HG03045 (cell line): ENCODE measurements around the gene TBC1D3I.
"Not testable (repeated sequence)": the region's sequence is repeated elsewhere in the genome, so short reads cannot be mapped to it uniquely, and the experiment has no call there.

ENCODE experiments used
- ATAC-seq: cut with Tn5 transposase; IDR thresholded peaks from one replicate; pipeline ENCODE4 v1.9.1; 2021; ENCODE audit warnings: mild to moderate bottlenecking, moderate library complexity; ENCODE audit not compliant: unreplicated experiment

The TBC1D3I gene

GRCh38 chr17:36264470-36264869, at the start of gene TBC1D3I:
TBC1D3I (minus strand) TSS chr17:36264570; CDS start chr17:36262985, 1,585 bp downstream.
- not testable (repeated sequence) for ATAC-seq

GRCh38 chr17:36295161-36295560, 30.8 kb upstream of the TBC1D3I start:
- not testable (repeated sequence) for ATAC-seq

- ATAC-seq, result not testable (repeated sequence)
These were observed 25.7 kb upstream of the TBC1D3I start for GRCh38 chr17:36289965-36290612.

- not testable (repeated sequence) for ATAC-seq
These were observed 19.8 kb upstream of the TBC1D3I start for GRCh38 chr17:36284219-36284618.

- ATAC-seq, result not testable (repeated sequence)
These were observed 18.9 kb upstream of the TBC1D3I start for GRCh38 chr17:36283256-36283655.

GRCh38 chr17:36242046-36242445, 22.3 kb downstream of the TBC1D3I start:
- not testable (repeated sequence) for ATAC-seq

- ATAC-seq, result not testable (repeated sequence)
These were observed 34.7 kb downstream of the TBC1D3I start for GRCh38 chr17:36229644-36230043.

GRCh38 chr17:36222967-36223366, 41.4 kb downstream of the TBC1D3I start:
- not testable (repeated sequence) for ATAC-seq

- ATAC-seq, result not testable (repeated sequence)
These were observed 42.7 kb downstream of the TBC1D3I start for GRCh38 chr17:36221581-36222100.

GRCh38 chr17:36220737-36221580, 43.4 kb downstream of the TBC1D3I start:
- not testable (repeated sequence) for ATAC-seq

GRCh38 chr17:36219556-36219955, 44.8 kb downstream of the TBC1D3I start:
- ATAC-seq, result not testable (repeated sequence)

- ATAC-seq, result not testable (repeated sequence)
These were observed 48.7 kb downstream of the TBC1D3I start for GRCh38 chr17:36215406-36216308.

- no peak for ATAC-seq
These were observed 49.5 kb downstream of the TBC1D3I start for GRCh38 chr17:36214918-36215317.

- ATAC-seq, result no peak
These were observed 50.7 kb downstream of the TBC1D3I start for GRCh38 chr17:36213695-36214094.

GRCh38 chr17:36212966-36213365, 51.4 kb downstream of the TBC1D3I start:
- ATAC-seq, result no peak

GRCh38 chr17:36212272-36212605, 52.1 kb downstream of the TBC1D3I start:
- no peak for ATAC-seq

- ATAC-seq, result not testable (repeated sequence)
These were observed 52.7 kb downstream of the TBC1D3I start for GRCh38 chr17:36211484-36212271.

GRCh38 chr17:36210439-36211211, 53.7 kb downstream of the TBC1D3I start, which contains the start of gene CCL4L2:
CCL4L2 (plus strand) TSS chr17:36211063.
- ATAC-seq, result peak; percentile 63

- no peak for ATAC-seq
These were observed 54.8 kb downstream of the TBC1D3I start for GRCh38 chr17:36209575-36209974.
